Ishikawa (cell line): ENCODE results near the gene COMMD1.

ENCODE experiments used
- CEBPB ChIP-seq: IDR thresholded peaks from 2 replicates; pipeline ENCODE4 v1.6.1; 2012
- CREB1 ChIP-seq: IDR thresholded peaks from 2 replicates; pipeline ENCODE4 v1.6.1; 2012; ENCODE audit warnings: low read depth
- EGR1 ChIP-seq: IDR thresholded peaks from 2 replicates; pipeline ENCODE4 v1.6.1; 2012
- EP300 ChIP-seq: IDR thresholded peaks from 2 replicates; pipeline ENCODE4 v1.6.1; 2012; ENCODE audit warnings: borderline replicate concordance
- FOXM1 ChIP-seq: IDR thresholded peaks from 2 replicates; pipeline ENCODE4 v1.6.1; 2012; ENCODE audit warnings: low read depth, borderline replicate concordance
- MAX ChIP-seq: IDR thresholded peaks from 2 replicates; pipeline ENCODE4 v1.6.1; 2012
- NFIC ChIP-seq: IDR thresholded peaks from 2 replicates; pipeline ENCODE4 v1.6.1; 2012
- RAD21 ChIP-seq: IDR thresholded peaks from 2 replicates; pipeline ENCODE4 v1.6.1; 2012; ENCODE audit warnings: low read depth
- REST ChIP-seq: IDR thresholded peaks from 2 replicates; pipeline ENCODE4 v1.6.1; 2012; ENCODE audit warnings: low read depth, mild to moderate bottlenecking
- TAF1 ChIP-seq: IDR thresholded peaks from 2 replicates; pipeline ENCODE4 v1.6.1; 2012; ENCODE audit warnings: low read depth, mild to moderate bottlenecking
- TCF12 ChIP-seq: IDR thresholded peaks from 2 replicates; pipeline ENCODE4 v1.6.1; 2012; ENCODE audit warnings: low read depth
- TEAD4 ChIP-seq: IDR thresholded peaks from 2 replicates; pipeline ENCODE4 v1.6.1; 2012
- USF1 ChIP-seq: IDR thresholded peaks from 2 replicates; pipeline ENCODE4 v1.6.1; 2012
- YY1 ChIP-seq: IDR thresholded peaks from 2 replicates; pipeline ENCODE4 v1.6.1; 2012; ENCODE audit warnings: low read depth
- ZBTB7A ChIP-seq: IDR thresholded peaks from 2 replicates; pipeline ENCODE4 v1.6.1; 2012; ENCODE audit warnings: low read depth

The COMMD1 gene

GRCh38 chr2:61877571-61878245 lies 27.8 kb upstream of the COMMD1 start:
- no peak for TF ChIP-seq EGR1
- TF ChIP-seq TEAD4 = no peak
- TF ChIP-seq YY1 = no peak
- no peak for TF ChIP-seq USF1

- TF ChIP-seq FOXM1 (no peak), CREB1 (no peak), TCF12 (no peak)
These were observed 26.7 kb upstream of the COMMD1 start for GRCh38 chr2:61878761-61879160.

GRCh38 chr2:61882850-61883249 lies 22.6 kb upstream of the COMMD1 start:
- TF ChIP-seq TCF12 = no peak
- TF ChIP-seq EGR1 = no peak
- TF ChIP-seq TAF1 = no peak
- no peak for TF ChIP-seq MAX

- TF ChIP-seq EGR1 = no peak
- no peak for TF ChIP-seq ZBTB7A
- TF ChIP-seq CREB1 = no peak
- TF ChIP-seq TEAD4 = no peak
- no peak for TF ChIP-seq RAD21
- TF ChIP-seq TAF1 = no peak
- TF ChIP-seq NFIC = no peak
- no peak for TF ChIP-seq YY1
- no peak for TF ChIP-seq EP300
- no peak for TF ChIP-seq FOXM1
- TF ChIP-seq CEBPB = no peak
- TF ChIP-seq REST = no peak
- no peak for TF ChIP-seq MAX
These were observed 19.4 kb upstream of the COMMD1 start for GRCh38 chr2:61885896-61886603.

- TF ChIP-seq FOXM1 (no peak), CEBPB (no peak), YY1 (no peak), EGR1 (no peak), MAX (no peak), ZBTB7A (no peak), TEAD4 (no peak), EP300 (no peak), CREB1 (no peak), RAD21 (no peak), TCF12 (no peak)
These were observed 17.7 kb upstream of the COMMD1 start for GRCh38 chr2:61887717-61888266.

GRCh38 chr2:61888267-61889055 lies 17.0 kb upstream of the COMMD1 start, which contains the start of gene CCT4:
Gene CCT4 (minus strand): TSS chr2:61888656. CDS start chr2:61888507, 149 bp downstream.
- TF ChIP-seq NFIC (no peak; the same call in 1 of the 2 replicates), FOXM1 (no peak; the same call in 1 of the 2 replicates), YY1 (peak; percentile 61; the same call in 1 of the 2 replicates), MAX (peak; percentile 95), CEBPB (no peak; the same call in 1 of the 2 replicates), CREB1 (peak; percentile 96), REST (peak; percentile 36; the same call in 1 of the 2 replicates), ZBTB7A (no peak), TCF12 (peak; percentile 81), TAF1 (peak; percentile 99), RAD21 (no peak), TEAD4 (no peak), EP300 (no peak), EGR1 (peak; percentile 82)
